B cell (primary cell): ENCODE data around the gene RNASE7. TPM values are rescaled to one million over a fixed set of nuclear protein-coding genes. Genes with fewer than 3 reads are reported as not detected.

Experiments used
- ATAC-seq: fragments of 200-7000 bp; cut with Tn5 transposase; one replicate; pipeline ENCODE4 v1.10.0; 2021; ENCODE audit warnings: low read depth, mild to moderate bottlenecking, moderate number of reproducible peaks, moderate library complexity
- CTCF ChIA-PET: fragments of 350-600 bp; sonication (Branson Sonifier 250); formaldehyde crosslinking; loops from one replicate; lab custom pipeline; 2021; ENCODE audit warnings: antibody characterized with exemption, inconsistent platforms; lab: Charles Lee
- POLR2A ChIA-PET: fragments of 350-600 bp; sonication (Branson Sonifier 250); formaldehyde crosslinking; loops from one replicate; lab custom pipeline; 2021; ENCODE audit warnings: antibody characterized with exemption; lab: Charles Lee
- DNase-seq: peaks from one replicate; pipeline ENCODE4 v3.0.0; 2013
- H2AFZ ChIP-seq: 2 replicates; pipeline ENCODE4 v1.6.1; 2012; ENCODE audit warnings: mild to moderate bottlenecking, low read depth, low read length; ENCODE audit not compliant: insufficient read depth, poor library complexity, severe bottlenecking
- H3K27ac ChIP-seq, 2 donors: 1 replicate in 1 of 2; 2 replicates in 1 of 2; pipeline ENCODE4 v1.5.1; 2012 to 2013; ENCODE audit warnings: low read length in 2 of 2, mild to moderate bottlenecking in 2 of 2, moderate library complexity in 1 of 2
- H3K27me3 ChIP-seq, 4 experiments: fragments of 200-600 bp in 1 of 4; sonication (generic) in 1 of 4; replicated peaks in 1 of 4; 1 replicate in 2 of 4; 2 replicates in 2 of 4; pipeline versions ENCODE4 v1.6.1 to v1.7.0; 2013 to 2016; ENCODE audit warnings: low read length in 3 of 4, mild to moderate bottlenecking in 2 of 4, mixed read lengths in 1 of 4, moderate library complexity in 1 of 4; ENCODE audit not compliant: insufficient read depth in 4 of 4, control insufficient read depth in 3 of 4; ENCODE audit errors: control extremely low read depth in 1 of 4
- H3K36me3 ChIP-seq, 2 experiments: replicated peaks in 1 of 2; 1 replicate in 1 of 2; 2 replicates in 1 of 2; pipeline versions ENCODE4 v1.6.1 to v1.7.1; 2013; ENCODE audit warnings: low read length in 1 of 2; ENCODE audit not compliant: insufficient read depth in 2 of 2, control insufficient read depth in 1 of 2; ENCODE audit errors: control extremely low read depth in 1 of 2, extremely low read depth in 1 of 2
- H3K4me1 ChIP-seq, 2 donors: fragments of 200-600 bp in 1 of 2; sonication (generic) in 1 of 2; 1 replicate in 1 of 2; 2 replicates in 1 of 2; pipeline versions ENCODE4 v1.5.1 to v1.6.1; 2013 to 2017; ENCODE audit warnings: low read length in 2 of 2; ENCODE audit not compliant: control insufficient read depth in 2 of 2, insufficient read depth in 2 of 2
- H3K4me2 ChIP-seq: replicated peaks from 2 replicates; pipeline ENCODE3; 2012; ENCODE audit warnings: mild to moderate bottlenecking, low read depth, low read length; ENCODE audit not compliant: poor library complexity, severe bottlenecking
- H3K4me3 ChIP-seq, 5 experiments: fragments of 200-600 bp in 1 of 5; sonication (generic) in 1 of 5; 1 replicate in 3 of 5; 2 replicates in 2 of 5; pipeline versions ENCODE4 v1.5.1 to v1.7.0; 2011 to 2016; ENCODE audit warnings: low read length in 4 of 5, mild to moderate bottlenecking in 4 of 5, low read depth in 2 of 5, control low read depth in 1 of 5, moderate library complexity in 1 of 5; ENCODE audit not compliant: insufficient read depth in 1 of 5; ENCODE audit errors: control extremely low read depth in 1 of 5, extremely low read depth in 1 of 5
- H3K79me2 ChIP-seq: fragments of 200-600 bp; sonication (generic); one replicate; pipeline ENCODE4 v1.6.0; 2016; ENCODE audit warnings: low read length; ENCODE audit not compliant: control insufficient read depth, insufficient read depth
- H3K9ac ChIP-seq: fragments of 200-600 bp; sonication (generic); 2 replicates; pipeline ENCODE4 v1.6.1; 2017; ENCODE audit warnings: mild to moderate bottlenecking, low read length, moderate library complexity
- H3K9me3 ChIP-seq, 3 donors: one replicate each; pipeline versions ENCODE4 v1.6.1 to v1.7.1; 2013; ENCODE audit warnings: low read length in 2 of 3; ENCODE audit not compliant: control insufficient read depth in 2 of 3, insufficient read depth in 1 of 3; ENCODE audit errors: control extremely low read depth in 1 of 3
- H4K20me1 ChIP-seq: 2 replicates; pipeline ENCODE4 v1.6.0; 2012; ENCODE audit warnings: mild to moderate bottlenecking, low read length; ENCODE audit not compliant: insufficient read depth, control insufficient read depth, poor library complexity, severe bottlenecking
- H3K27ac Mint-ChIP-seq: one replicate; pipeline ENCODE4 v1.8.0; 2021; ENCODE audit warnings: mixed read lengths
- H3K27me3 Mint-ChIP-seq: one replicate; pipeline ENCODE4 v1.8.0; 2021; ENCODE audit warnings: mixed read lengths
- H3K4me1 Mint-ChIP-seq: one replicate; pipeline ENCODE4 v1.8.0; 2021; ENCODE audit warnings: mixed read lengths
- H3K4me3 Mint-ChIP-seq: one replicate; pipeline ENCODE4 v1.8.0; 2021; ENCODE audit warnings: mixed read lengths
- H3K9me3 Mint-ChIP-seq: one replicate; pipeline ENCODE4 v1.8.0; 2022; ENCODE audit warnings: mixed read lengths; ENCODE audit not compliant: insufficient read depth
- EZH2 ChIP-seq: IDR thresholded peaks from 2 replicates; pipeline ENCODE4 v1.6.1; 2012; ENCODE audit warnings: borderline replicate concordance, low read depth, mild to moderate bottlenecking, moderate library complexity, low read length; ENCODE audit not compliant: insufficient read depth, poor library complexity, severe bottlenecking
- whole genome bisulfite sequencing: methylation state at CpG from one replicate; pipeline ENCODE4 v1.1.5; 2013; ENCODE audit warnings: missing lambda C conversion rate; ENCODE audit not compliant: insufficient coverage; 5-methylcytosine and 5-hydroxymethylcytosine counted together
- intact Hi-C: fragments of 100-400 bp; cut with micrococcal nuclease; formaldehyde crosslinking; loops from one replicate; pipeline ENCODE4 v1.10.0; 2022
- polyA plus RNA-seq: library from polyadenylated mRNA; depleted of rRNA; stranded (reverse); fragments of >200 nt; gene quantifications from 2 replicates; pipeline ENCODE4 v1.2.3, GENCODE V29; 2012
- total RNA-seq, 2 donors: library from RNA; stranded (reverse); fragments of 120-200 nt in 1 of 2; gene quantifications; 1 replicate in 1 of 2; 2 replicates in 1 of 2; pipeline versions ENCODE4 v1.2.3 to v1.2.4, GENCODE V29; 2013 to 2022
- TF ChIP-seq, protein P1 (sequence below): fragments of 200-600 bp; IDR thresholded peaks from one replicate; pipeline ENCODE4 v1.8.0; 2022; ENCODE audit warnings: antibody characterized with exemption, mild to moderate bottlenecking

Gene RNASE7
- total and polyA plus RNA-seq, 2 donors (not counting 1 experiment from before 2014, with no cell fraction given): not detected

DNA sequence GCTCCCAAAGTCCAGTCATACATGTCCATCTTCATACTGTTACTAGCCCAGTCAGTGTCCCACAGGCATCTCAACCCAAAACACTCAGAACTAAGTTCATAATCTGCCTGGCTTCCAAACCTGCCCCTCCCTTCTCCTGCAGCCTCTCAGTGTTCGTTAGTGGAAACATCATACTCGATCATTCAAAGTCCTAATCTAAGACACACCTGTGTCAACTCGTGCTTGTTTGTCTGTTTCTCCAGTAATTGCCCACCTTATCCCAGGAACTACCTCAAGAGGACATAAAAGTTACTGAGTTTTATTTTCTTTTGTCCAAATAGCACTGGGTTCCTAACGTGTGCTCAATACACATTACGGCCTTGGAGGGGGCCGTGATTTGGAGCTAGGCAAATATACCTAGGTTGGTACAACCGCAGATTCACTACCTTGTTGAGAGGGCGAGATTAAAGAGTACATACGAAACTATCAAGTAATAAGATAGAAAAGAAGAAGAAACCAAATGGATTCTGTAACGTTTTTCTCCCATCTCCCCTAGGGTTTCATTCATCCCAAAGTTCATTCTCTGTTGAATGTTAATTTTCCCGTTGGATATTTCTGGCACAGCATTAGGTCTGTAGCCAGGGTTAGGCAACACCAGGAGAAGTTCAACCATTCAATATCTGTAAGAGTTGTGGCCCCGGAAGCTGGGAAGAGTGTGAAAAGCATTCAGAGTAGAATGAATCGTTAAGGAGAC, 18.6 kb downstream of the RNASE7 start:
- H3K4me3 Mint-ChIP-seq: no peak overlapping the region
- no peak overlapping the region for H3K27ac Mint-ChIP-seq
- H3K9me3 ChIP-seq: no peaks in the 10 kb centered on the region
- H3K9ac ChIP-seq: no peak overlapping the region
- DNase-seq (no peak), ATAC-seq (no peak)
- no peaks in the 10 kb centered on the region for H3K4me1 Mint-ChIP-seq
- 88% methylated on average over 3 of the region's 13 CpGs for WGBS
- peaks cover 41% of the 10 kb centered on the region for H3K27me3 Mint-ChIP-seq
- POLR2A ChIA-PET: no interaction called here
- H3K27ac ChIP-seq: no peak overlapping the region
- no peaks in the 10 kb centered on the region for H3K36me3 ChIP-seq
- H3K79me2 ChIP-seq: no peaks in the 10 kb centered on the region
- CTCF ChIA-PET: interaction anchor here (1.1 to 2.0 kb wide), 3 partner anchors 32 to 46 kb away, joined by 4 to 7 read pairs (median 5); no protein-coding TSS in a partner anchor
- H3K27me3 ChIP-seq: peaks cover 0 to 12% (median 6%) of the 10 kb centered on the region in 4 experiments
- H2AFZ ChIP-seq: no peak overlapping the region
- H3K4me1 ChIP-seq: no peaks in the 10 kb centered on the region
- no peak overlapping the region for H3K4me2 ChIP-seq
- no peaks in the 10 kb centered on the region for H3K9me3 Mint-ChIP-seq
- H3K4me3 ChIP-seq: no peak overlapping the region
- no peaks in the 10 kb centered on the region for H4K20me1 ChIP-seq
- no peak for TF ChIP-seq EZH2
- TF ChIP-seq, protein P1, sequence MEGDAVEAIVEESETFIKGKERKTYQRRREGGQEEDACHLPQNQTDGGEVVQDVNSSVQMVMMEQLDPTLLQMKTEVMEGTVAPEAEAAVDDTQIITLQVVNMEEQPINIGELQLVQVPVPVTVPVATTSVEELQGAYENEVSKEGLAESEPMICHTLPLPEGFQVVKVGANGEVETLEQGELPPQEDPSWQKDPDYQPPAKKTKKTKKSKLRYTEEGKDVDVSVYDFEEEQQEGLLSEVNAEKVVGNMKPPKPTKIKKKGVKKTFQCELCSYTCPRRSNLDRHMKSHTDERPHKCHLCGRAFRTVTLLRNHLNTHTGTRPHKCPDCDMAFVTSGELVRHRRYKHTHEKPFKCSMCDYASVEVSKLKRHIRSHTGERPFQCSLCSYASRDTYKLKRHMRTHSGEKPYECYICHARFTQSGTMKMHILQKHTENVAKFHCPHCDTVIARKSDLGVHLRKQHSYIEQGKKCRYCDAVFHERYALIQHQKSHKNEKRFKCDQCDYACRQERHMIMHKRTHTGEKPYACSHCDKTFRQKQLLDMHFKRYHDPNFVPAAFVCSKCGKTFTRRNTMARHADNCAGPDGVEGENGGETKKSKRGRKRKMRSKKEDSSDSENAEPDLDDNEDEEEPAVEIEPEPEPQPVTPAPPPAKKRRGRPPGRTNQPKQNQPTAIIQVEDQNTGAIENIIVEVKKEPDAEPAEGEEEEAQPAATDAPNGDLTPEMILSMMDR: no peak
- intact Hi-C loops: no loop called here

DNA sequence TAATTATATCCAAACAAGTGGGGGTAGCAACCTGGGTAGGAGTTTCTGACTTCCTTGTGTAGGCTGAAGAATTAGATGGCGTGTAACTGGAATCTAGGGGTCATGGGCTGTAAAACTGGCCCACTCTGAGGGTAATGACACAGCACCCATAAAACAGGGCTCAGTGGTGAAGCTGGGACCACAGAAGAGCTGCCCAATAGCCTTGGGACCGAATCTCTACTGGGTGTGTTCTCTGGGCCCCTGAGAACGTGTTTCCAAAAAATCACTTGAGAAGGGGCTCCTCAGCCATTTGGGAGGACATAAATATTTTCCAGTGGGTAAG, 19.1 kb downstream of the RNASE7 start:
- DNase-seq: no peak
- Histone ChIP-seq H3K36me3 (no peaks in the 10 kb centered on the region), H3K4me1 (no peaks in the 10 kb centered on the region), H3K27ac (no peak overlapping the region), H4K20me1 (no peaks in the 10 kb centered on the region), H3K4me3 (no peak overlapping the region), H3K9ac (no peak overlapping the region), H2AFZ (no peak overlapping the region), H3K4me2 (no peak overlapping the region), H3K9me3 (no peaks in the 10 kb centered on the region), H3K79me2 (no peaks in the 10 kb centered on the region), H3K27me3 (peaks cover 0 to 12% (median 6%) of the 10 kb centered on the region in 4 experiments)
- Mint-ChIP-seq H3K9me3 (no peaks in the 10 kb centered on the region), H3K4me1 (no peaks in the 10 kb centered on the region), H3K27me3 (peaks cover 44% of the 10 kb centered on the region), H3K4me3 (no peak overlapping the region), H3K27ac (no peak overlapping the region)
- TF ChIP-seq, protein P1: no peak
- TF ChIP-seq EZH2: no peak
- no peak for ATAC-seq
- 83% methylated on average over 1 of the region's 3 CpGs for WGBS
- intact Hi-C loops: no loop called here
- POLR2A ChIA-PET: no interaction called here
- CTCF ChIA-PET: interaction anchor here (0.7 to 2.0 kb wide), 3 partner anchors 31 to 43 kb away, joined by 3 to 7 read pairs (median 5); partner anchors contain the start of gene ZNF219
